ENCODE data around the gene RNPS1.

- no peak for TF ChIP-seq CTCF (IDR thresholded peaks at IDR 0.05)
- TF ChIP-seq POLR2A (IDR thresholded peaks at IDR 0.05), result no peak
These were observed 28.9 kb downstream of the RNPS1 start for GRCh38 chr16:2238838-2239675.

All from testis (tissue), 2 donors.